Head of caudate nucleus (tissue), 42 donors: ENCODE measurements around the gene MALT1.
"Not testable (repeated sequence)": the region's sequence is repeated elsewhere in the genome, so short reads cannot be mapped to it uniquely, and the experiment has no call there.

Source experiments
- DNase-seq, 42 donors: peaks; one replicate each; pipeline versions ENCODE4 v3.0.0 to v3.0.0-alpha.2; 2020 to 2021; ENCODE audit warnings: mixed read lengths in 7 of 42
- intact Hi-C: fragments of 100-400 bp; cut with DNase I; formaldehyde crosslinking; loops from one replicate; pipeline ENCODE4 v1.15.0; 2022

MALT1 gene

DNA sequence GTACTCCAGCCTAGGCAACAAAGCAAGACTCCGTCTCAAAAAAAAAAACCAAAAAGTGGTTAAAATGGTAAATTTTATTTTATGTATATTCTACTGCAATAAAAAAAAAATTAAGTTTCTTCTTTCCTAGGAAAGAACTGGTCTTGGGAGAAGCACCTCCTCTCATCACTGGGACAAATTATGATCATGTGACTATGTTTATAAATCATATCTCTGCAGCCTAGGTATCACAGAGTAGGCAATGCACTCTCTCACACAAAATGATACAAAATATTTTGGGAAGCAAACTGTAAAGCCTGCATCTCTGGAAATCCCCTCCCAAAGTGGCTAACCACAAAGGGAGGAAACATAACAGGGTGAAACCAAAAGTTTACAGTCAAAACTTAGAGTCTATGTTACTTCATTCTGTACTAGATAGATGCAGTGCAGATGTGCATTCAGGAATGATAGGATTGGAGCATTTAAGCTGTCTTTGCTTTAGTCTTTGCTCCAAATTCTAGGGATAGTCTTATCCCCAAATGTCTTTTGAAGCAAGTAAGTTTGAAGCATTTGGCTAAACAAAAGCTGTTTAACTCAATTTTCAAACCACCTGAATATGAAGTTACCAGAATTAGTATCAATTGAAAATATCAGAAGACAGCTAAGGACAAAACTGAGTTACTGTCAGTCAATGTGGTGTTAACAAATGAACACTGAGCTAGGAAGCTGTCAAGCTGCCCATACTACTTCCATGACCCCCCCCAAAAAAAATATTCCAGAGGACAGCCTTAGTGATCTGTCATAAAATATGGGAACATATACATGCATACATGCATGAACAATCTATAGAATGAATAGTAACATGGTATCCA, 21.1 kb upstream of the MALT1 start:
- intact Hi-C loops: no loop called here
- DNase-seq: no peak

- intact Hi-C loops, DNase-seq: not testable (repeated sequence)
Measured at GRCh38 chr18:58650830-58651229, 20.4 kb upstream of the MALT1 start.

DNA sequence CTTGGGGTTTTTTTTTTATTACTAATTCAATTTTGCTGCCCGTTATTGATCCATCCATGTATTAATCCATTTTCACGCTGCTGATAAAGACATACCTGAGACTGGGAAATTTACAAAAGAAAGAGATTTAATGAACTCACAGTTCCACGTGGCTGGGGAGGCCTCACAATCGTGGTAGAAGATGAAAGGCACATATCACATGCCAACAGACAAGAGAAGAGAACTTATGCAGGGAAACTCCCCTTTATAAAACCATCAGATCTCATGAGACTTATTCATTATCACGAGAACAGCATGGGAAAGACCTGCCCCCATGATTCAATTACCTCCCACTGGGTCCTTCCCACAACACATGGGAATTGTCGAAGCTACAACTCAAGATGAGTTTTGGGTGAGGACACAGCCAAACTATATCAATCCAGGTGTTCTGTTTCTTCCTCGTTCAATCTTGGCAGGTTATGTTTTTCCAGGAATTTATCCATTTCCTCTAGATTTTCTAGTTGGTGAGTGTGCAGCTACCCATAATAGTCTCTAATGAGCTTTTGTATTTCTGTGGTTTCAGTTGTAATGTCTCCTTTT, 18.0 kb upstream of the MALT1 start:
- DNase-seq, intact Hi-C loops: not testable (repeated sequence)

GRCh38 chr18:58653814-58654509, 17.3 kb upstream of the MALT1 start:
- no peak for DNase-seq
- intact Hi-C loops: no loop called here

GRCh38 chr18:58654896-58655614, 16.2 kb upstream of the MALT1 start:
- no peak for DNase-seq
- intact Hi-C loops: no loop called here

DNA sequence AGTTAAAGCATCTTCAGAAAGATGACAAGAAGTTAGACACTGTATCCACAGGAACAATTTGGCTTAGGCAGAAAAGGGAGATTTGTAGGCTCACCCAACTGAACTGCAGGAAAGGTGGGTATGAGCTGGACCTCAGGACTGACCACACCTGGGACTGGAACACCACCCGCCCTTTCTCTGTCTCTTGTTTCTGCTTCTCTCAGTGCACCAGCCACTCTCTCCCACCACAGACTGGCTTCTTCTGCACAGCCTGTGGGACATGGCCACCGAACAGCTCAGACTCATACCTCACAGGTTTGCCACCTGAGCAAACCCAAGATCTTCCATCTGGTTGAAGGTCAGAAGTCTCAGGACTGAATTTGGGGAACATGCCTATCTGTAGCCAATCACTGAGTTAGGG, 14.2 kb upstream of the MALT1 start:
- intact Hi-C loops: no loop called here

DNA sequence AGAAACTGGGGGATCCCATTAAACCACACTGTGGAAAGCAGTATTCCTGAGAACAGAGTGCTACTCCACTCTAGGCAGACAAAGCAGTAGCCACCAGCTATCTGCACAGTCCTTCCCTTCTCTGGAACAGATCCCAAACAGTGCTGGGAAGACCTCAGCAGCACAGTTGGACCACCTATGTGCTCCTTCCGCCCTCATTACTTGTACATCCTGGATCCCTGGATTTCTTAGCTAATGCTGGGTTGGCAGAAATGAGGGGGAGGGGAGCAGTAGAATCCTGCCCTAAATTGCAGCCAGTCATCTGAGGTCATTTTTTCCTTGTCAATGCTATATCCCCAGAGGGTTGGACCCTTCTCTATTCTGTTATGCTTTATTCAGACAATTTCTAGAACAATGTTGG, 13.8 kb upstream of the MALT1 start:
- intact Hi-C loops: no loop called here
- DNase-seq: no peak

More for the DNA sequence above, 14.2 kb upstream of the MALT1 start:
- DNase-seq: no peak

DNA sequence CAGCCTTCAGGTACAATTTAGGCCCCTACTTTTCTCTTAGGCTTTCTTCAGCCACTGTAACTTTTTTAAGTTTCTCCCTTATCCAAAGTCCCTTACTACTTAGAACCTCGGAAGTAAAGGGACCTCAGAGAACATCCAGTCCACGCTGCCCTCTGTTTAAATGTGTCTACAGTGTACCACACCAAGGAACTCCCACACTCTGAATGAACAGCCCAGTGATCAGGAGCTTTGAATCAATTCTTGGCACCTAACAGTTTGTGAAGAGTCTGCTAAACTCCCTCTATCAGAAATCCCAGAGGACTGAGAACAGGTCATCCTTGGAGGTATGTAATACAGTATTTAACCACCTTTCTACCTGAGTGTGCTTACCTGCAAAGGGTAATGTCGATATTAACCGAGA, 11.6 kb upstream of the MALT1 start:
- intact Hi-C loops: no loop called here
- no peak for DNase-seq

DNA sequence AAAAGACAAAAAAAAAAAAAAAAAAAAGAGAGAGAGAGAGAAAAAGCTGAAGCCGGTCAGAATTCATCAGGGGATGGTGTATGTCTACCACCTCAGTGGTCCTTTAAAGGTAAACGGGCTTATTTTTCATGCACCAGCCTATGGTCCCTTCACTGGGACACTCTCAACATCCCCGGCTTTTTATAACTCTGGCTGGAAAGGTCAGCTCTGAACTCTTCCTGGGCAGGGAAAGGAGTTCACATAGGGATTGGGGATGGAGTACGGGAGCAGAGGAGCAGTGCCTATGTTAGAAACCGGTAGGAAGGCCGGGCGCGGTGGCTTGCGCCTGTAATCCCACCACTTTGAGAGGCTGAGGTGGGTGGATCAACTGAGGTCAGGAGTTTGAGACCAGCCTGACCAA, 10.3 kb upstream of the MALT1 start:
- intact Hi-C loops: no loop called here

DNA sequence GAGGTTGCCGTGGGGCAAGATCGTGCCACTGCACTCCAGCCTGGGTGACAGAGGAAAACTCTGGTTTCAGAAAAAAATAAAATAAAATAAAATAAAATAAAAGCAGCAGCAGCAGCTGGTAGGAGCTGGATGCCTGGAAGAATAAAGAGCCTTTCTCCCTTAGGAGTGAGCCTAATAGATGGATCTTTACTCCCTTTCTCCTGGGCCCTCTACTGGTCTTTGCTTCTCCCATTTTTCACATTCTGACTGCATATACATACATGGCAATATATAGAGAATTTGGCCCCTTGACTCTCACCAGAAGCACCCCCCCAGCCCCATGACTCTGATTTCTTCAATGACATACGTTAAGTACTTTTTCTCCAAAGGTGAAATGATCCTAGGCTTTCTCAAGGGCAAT, 9.8 kb upstream of the MALT1 start:
- intact Hi-C loops: no loop called here
- DNase-seq: no peak

More for the DNA sequence above, 10.3 kb upstream of the MALT1 start:
- no peak for DNase-seq

GRCh38 chr18:58662118-58662517, 9.1 kb upstream of the MALT1 start:
- DNase-seq: no peak
- intact Hi-C loops: no loop called here

GRCh38 chr18:58666176-58666575, 5.1 kb upstream of the MALT1 start:
- no peak for DNase-seq
- intact Hi-C loops: no loop called here

- intact Hi-C loops: no loop called here
- no peak for DNase-seq
Measured at GRCh38 chr18:58668211-58668610, 3.1 kb upstream of the MALT1 start.

DNA sequence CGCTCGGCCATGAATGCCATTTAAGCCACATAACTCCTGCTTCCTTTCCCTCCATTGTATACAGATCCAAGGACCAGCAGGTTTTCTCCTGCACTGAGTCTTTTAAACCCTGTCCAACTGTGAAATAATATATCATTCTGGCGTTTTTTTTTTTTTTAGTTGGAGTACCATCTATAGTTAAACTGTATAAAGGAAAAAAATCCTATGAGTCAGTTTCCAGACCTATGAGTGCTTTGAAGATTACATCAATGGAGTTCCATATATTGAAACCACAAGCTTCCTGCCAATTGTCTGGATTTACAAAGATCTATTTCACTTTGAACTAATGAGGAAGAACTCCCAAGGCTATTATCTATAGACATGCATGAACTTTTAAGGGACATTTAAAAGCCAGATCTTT, 2.4 kb upstream of the MALT1 start:
- DNase-seq: no peak
- intact Hi-C loops: no loop called here

DNA sequence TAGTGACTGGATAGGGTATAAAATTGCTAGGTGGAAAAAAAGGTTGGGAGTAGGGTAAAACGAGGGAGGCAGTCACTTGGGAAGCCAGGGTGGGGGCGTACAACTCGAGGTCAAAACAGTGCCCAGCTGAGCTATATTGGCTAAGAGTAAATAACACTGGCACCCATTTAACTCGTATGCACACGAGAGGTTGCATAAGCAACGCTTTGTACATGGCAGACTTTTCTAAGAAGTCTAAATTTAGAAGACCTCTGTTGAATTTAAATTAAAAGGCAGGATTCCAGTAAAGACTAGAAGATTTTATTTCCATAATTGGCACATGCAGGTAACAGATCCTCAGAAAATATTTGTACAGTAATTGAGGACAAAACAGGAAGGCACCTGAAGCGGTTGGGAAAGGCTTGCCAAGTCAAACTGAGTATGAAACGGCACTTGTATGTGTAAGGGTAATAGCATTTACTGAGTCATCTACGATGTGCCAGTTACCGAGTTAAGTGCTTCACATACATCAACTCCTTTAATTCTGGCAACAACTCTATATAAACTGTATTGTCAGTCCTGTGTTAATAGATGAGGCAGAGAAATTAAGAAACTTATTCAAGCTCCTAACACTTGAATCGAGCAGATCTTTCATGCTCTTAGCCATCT, 1.4 kb upstream of the MALT1 start:
- DNase-seq: no peak
- intact Hi-C loops: no loop called here

DNA sequence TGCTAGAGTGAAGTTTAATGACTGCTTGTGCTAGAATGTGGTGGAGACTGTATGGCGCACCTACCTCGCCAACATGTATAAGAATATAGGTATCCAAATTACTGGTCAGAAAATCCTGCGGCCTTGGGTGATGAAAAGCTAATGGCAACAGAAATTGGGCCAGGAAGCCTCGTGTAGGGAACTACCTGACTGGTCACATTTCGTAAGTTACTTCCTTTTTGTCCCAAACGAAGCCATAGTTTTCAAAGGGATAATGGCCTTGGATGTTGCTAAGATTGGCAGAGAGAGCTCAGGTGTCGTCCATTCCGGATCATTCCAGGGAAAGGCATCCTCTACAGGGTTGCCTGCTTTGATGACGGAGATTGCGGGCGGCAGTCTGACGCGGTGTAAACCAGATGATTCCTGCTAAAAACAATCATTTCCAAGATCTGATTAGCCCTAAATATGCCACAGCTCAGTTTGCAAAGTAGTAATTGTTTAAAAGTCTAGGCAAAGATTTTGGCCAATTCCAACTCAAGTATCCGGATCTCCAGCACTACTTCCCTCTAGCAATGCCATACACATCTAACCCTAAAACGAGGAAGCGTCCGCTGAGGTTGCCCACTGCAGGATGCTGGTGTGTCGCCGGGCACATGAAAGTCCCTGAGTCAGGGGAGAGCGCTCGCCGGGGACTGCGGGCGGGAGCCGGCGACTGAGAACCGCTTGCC, 708 bp upstream of the MALT1 start:
- intact Hi-C loops: no loop called here

DNA sequence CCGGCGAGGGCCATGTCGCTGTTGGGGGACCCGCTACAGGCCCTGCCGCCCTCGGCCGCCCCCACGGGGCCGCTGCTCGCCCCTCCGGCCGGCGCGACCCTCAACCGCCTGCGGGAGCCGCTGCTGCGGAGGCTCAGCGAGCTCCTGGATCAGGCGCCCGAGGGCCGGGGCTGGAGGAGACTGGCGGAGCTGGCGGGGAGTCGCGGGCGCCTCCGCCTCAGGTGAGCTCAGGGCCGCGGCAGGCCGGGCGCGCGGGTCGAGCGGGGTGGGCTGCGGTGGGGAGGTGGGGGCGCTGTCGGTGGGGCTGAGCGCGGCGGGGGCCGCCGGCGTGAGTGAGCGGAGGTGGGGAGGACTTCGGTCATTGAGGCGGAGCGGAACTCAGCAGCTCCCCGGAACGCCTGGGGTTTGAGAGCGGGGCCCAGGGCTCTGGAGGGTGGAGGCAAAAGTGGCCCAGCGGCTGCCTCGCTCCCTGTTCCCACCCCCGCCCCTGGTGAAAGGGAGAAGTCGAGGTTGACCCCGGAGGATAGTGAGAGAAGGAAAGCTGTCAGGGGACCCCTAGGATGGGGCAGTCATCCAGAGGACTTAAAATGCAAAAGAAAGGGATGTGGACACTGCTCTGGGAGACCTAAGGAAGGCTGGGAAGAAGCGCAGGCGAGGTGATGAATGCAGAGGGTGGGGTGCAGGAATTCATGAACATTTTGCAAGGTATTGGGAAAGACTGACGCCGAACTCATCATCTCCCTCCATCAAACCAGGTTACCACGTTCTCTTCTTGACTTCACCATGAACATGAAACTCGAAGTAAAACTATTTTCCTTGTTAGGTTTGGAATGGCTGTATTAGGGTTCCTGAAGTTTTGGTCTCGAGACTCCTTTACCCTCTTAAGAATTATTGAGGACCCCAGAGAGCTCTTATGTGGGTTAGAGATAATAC, 633 bp downstream of the MALT1 start:
- intact Hi-C loops: no loop called here
- DNase-seq: peak in 37 of 42 donors; percentile 12 to 71 (median 42)

More for the DNA sequence above, 708 bp upstream of the MALT1 start:
- DNase-seq: peak in 2 of 42 donors; percentile 17 to 27
